Pancreas (tissue), 10 donors: ENCODE measurements around the gene LATS2. TPM values are rescaled to one million over a fixed set of nuclear protein-coding genes. Genes with fewer than 3 reads are reported as not detected.

Experiments used
- ATAC-seq, 4 donors: fragments of 200-7000 bp; cut with Tn5 transposase; one replicate each; pipeline versions ENCODE4 v1.8.0 to v1.9.1; 2020; ENCODE audit warnings: mild to moderate bottlenecking in 4 of 4, moderate library complexity in 4 of 4
- DNase-seq, 6 donors: peaks; one replicate each; pipeline ENCODE4 v3.0.0-alpha.2; 2020
- FAIRE-seq: peaks from 2 replicates; lab custom pipeline; 2012; peaks lifted over from hg19 to GRCh38; lab: Jason Lieb, UNC
- H3K27ac ChIP-seq, 4 donors: fragments of 200-600 bp; sonication (generic); 1 replicate in 3 of 4; 2 replicates in 1 of 4; pipeline versions ENCODE4 v1.5.0 to v1.8.0; 2020
- H3K27me3 ChIP-seq, 4 donors: fragments of 200-600 bp; one replicate each; pipeline ENCODE4 v1.8.0; 2021
- H3K36me3 ChIP-seq, 3 donors: fragments of 200-600 bp; sonication (generic) in 1 of 3; one replicate each; pipeline versions ENCODE4 v1.5.0 to v1.8.0; 2020 to 2021
- H3K4me1 ChIP-seq, 3 donors: fragments of 200-600 bp; one replicate each; pipeline ENCODE4 v1.8.0; 2021
- H3K4me3 ChIP-seq, 4 donors: fragments of 200-600 bp; sonication (generic) in 2 of 4; one replicate each; pipeline versions ENCODE4 v1.5.0 to v1.8.0; 2020 to 2021
- H3K9me3 ChIP-seq, 4 donors: fragments of 200-600 bp; one replicate each; pipeline ENCODE4 v1.8.0; 2021
- CTCF ChIP-seq, 4 donors: fragments of 200-600 bp; sonication (generic) in 3 of 4; IDR thresholded peaks; one replicate each; pipeline versions ENCODE4 v1.5.0 to v1.8.0; 2021; ENCODE audit warnings: antibody characterized with exemption in 4 of 4
- WGBS, 2 donors: extraction: QIAGEN DNeasy Blood & Tissue Kit; methylation state at CpG; one replicate each; pipeline ENCODE4 v1.1.7; 2013; 5-methylcytosine and 5-hydroxymethylcytosine counted together
- intact Hi-C, 3 donors: fragments of 100-400 bp; cut with DNase I; formaldehyde crosslinking; loops; one replicate each; pipeline versions ENCODE4 v1.11.1 to v1.14.2; 2022
- polyA plus RNA-seq, 2 donors: library from polyadenylated mRNA; stranded (reverse); fragments of 200-250 nt; gene quantifications; one replicate each; pipeline ENCODE4 v1.2.3, GENCODE V29; 2013
- total RNA-seq, 6 donors: library from RNA; stranded (reverse); fragmentation: NEBNext Ultra II Directional in 4 of 6; extraction: Animal tissue kit (Norgen Biotek cat#: 25700) in 4 of 6; gene quantifications; one replicate each; pipeline versions ENCODE4 v1.2.1 to v1.2.4, GENCODE V29; 2021 to 2023
- donor health status: healthy with polysubstance abuse.
- donor health status: DM: no; HTN: no; CAD: no; lungs with moderate emphysema.
- donor health status: DM: no; HTN: no; CAD: no.
- donor health status: control.
- donor health status: control.
- donor health status: Bipolar disorder and iron deficiency.
- donor health status: DM: yes; HTN: yes; CAD: no.
- donor health status: DM: no; HTN: no; CAD: no.
- donor health status: DM: no; HTN: no; CAD: no.
- donor health status: DM: yes; HTN: yes; CAD: no.

The LATS2 gene
- total and polyA plus RNA-seq, 8 donors = 3.8 to 12.5 (median 7.1) TPM

- DNase-seq (no peak), ATAC-seq (no peak), FAIRE-seq (no peak)
- 81 to 90% methylated on average over 2 of the region's 2 CpGs for WGBS, 2 donors
- intact Hi-C loops = no loop called here
- Histone ChIP-seq H3K36me3 (no peaks in the 10 kb centered on the region), H3K9me3 (no peaks in the 10 kb centered on the region), H3K4me1 (peaks cover 0 to 3% (median 3%) of the 10 kb centered on the region in 3 donors), H3K27ac (no peak overlapping the region), H3K27me3 (no peaks in the 10 kb centered on the region), H3K4me3 (no peak overlapping the region)
- TF ChIP-seq CTCF (IDR thresholded peaks at IDR 0.05) = no peak
These were observed 1.6 kb upstream of the LATS2 start for GRCh38 chr13:21063031-21063430.

- peak; percentile 21 to 81 (median 46) for DNase-seq
- no peaks in the 10 kb centered on the region for H3K9me3 ChIP-seq
- H3K27me3 ChIP-seq = no peaks in the 10 kb centered on the region
- no peak for TF ChIP-seq CTCF (IDR thresholded peaks at IDR 0.05)
- H3K4me3 ChIP-seq = peak overlapping the region; percentile 84 to 96 (median 91)
- H3K36me3 ChIP-seq = no peaks in the 10 kb centered on the region
- no peak for FAIRE-seq
- intact Hi-C loops = no loop called here
- ATAC-seq = peak; percentile 6 to 32 (median 8)
- H3K27ac ChIP-seq = peak overlapping the region; percentile 90 to 98 (median 98)
- peaks cover 0 to 7% (median 3%) of the 10 kb centered on the region in 3 donors for H3K4me1 ChIP-seq
- 1 to 3% methylated on average over 63 to 100 of the region's 100 CpGs for WGBS, 2 donors
These were observed 903 bp downstream of the LATS2 start for GRCh38 chr13:21060338-21061028.

- intact Hi-C loops = no loop called here
- H3K27me3 ChIP-seq = no peaks in the 10 kb centered on the region
- H3K4me1 ChIP-seq = peaks cover 0 to 7% (median 3%) of the 10 kb centered on the region in 3 donors
- no peaks in the 10 kb centered on the region for H3K36me3 ChIP-seq
- no peak for FAIRE-seq
- ATAC-seq = no peak
- no peak for DNase-seq
- peak overlapping the region; percentile 90 to 98 (median 98) for H3K27ac ChIP-seq
- no peaks in the 10 kb centered on the region for H3K9me3 ChIP-seq
- WGBS, 2 donors = 79 to 82% methylated on average over 35 of the region's 35 CpGs
- TF ChIP-seq CTCF (IDR thresholded peaks at IDR 0.05) = no peak
- peak overlapping the region; percentile 84 to 96 (median 91) for H3K4me3 ChIP-seq
These were observed 1.6 kb downstream of the LATS2 start for GRCh38 chr13:21059641-21060337.

GRCh38 chr13:21058361-21058760, 3.0 kb downstream of the LATS2 start:
- intact Hi-C loops = no loop called here
- Histone ChIP-seq H3K27ac (no peak overlapping the region), H3K36me3 (no peaks in the 10 kb centered on the region), H3K4me3 (no peak overlapping the region), H3K9me3 (no peaks in the 10 kb centered on the region), H3K4me1 (peaks cover 0 to 7% (median 3%) of the 10 kb centered on the region in 3 donors), H3K27me3 (no peaks in the 10 kb centered on the region)
- DNase-seq = no peak
- no peak for TF ChIP-seq CTCF (IDR thresholded peaks at IDR 0.05)
- no peak for FAIRE-seq
- no peak for ATAC-seq
- WGBS, 2 donors = 38 to 39% methylated on average over 2 of the region's 2 CpGs
